ENCODE results near the gene ALPK1.

ALPK1 gene

DNA sequence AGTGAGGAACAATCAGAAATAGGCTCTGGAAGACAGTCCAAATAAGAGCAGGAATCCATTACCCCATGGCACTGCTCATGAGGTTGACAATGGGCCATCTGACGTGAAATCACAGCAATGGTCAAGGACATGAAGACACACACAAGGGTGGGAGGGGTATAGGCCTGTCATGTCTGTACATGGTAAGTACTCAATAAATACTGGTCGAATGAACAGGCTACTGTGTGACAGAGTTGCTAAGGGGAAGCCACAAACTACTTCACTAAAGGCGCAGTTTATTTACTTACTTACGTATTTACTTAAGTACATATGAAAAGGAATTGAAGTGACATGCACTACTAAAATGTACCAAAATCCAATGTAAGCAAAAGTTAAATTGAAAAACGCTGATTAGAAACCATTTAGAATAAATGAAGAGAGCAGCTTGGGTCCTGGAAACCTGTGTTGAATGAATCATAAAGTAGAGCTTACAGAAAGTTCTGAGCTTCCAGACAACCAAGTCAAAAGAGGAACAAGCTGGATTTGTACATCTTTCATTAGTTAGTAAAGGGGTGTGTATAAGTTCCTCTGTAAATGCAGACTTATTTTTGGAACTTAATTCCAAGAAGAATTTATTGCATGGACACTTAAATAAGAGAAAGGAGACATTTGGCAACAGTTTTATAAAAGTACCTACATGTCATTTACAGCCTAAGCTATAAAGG, 32.7 kb downstream of the ALPK1 start:
- no peak for DNase-seq

DNA sequence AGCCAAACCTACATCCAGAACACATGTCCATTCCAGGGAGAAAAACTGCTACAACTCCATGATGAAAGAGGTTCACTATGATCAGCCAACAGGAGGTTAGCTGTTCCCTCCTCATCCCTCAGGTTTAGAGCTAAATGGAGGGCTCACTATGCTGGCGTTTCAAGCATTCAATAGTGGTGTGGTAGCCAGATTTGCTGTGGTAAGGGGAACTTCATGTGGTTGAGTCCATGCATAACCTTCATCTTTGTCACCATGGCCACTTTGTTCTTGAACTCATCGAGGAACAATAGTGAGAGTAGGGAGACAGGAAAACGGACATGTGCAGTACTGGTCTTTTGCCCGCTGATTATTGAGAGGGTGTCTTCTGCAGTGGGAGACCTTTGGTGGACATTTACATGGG, 33.8 kb downstream of the ALPK1 start:
- DNase-seq = no peak

DNA sequence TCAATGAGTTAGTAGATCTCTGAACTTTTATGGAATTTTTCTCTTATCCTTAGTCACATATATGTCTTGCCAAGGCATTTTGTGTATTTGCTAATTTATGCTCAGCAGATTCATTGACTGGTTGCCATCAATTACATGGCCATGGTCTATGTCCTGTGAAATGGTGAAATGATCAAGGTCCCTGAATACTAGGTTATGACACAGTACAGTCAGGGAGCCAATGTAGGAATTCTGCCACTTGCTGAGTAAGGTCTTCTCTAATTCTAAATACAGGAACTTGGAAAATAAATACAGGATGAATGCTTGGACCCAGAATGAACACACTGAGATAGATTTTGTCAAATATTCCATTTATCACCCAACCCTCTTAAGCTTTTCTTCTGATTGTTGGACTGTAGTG, 35.2 kb downstream of the ALPK1 start:
- DNase-seq = no peak

DNA sequence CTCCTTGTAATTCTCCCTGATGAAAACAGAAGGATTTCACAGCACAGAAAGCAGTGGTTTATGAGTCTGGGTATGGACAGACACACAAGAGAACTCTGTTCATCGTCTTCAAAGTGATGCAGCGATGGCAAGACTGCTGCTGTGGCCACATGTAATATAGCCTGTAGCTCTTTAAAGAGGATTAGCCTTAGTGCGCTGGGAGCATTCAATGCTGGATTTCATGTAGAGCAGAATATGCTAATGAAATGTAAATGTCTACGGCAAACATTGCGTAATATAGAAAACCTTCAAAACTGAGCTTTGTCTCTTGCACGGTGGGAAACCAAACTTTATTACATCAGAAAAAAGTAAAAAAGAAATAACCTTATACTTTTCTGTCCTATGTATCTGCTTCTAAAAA, 42.9 kb downstream of the ALPK1 start:
- no peak for DNase-seq

DNA sequence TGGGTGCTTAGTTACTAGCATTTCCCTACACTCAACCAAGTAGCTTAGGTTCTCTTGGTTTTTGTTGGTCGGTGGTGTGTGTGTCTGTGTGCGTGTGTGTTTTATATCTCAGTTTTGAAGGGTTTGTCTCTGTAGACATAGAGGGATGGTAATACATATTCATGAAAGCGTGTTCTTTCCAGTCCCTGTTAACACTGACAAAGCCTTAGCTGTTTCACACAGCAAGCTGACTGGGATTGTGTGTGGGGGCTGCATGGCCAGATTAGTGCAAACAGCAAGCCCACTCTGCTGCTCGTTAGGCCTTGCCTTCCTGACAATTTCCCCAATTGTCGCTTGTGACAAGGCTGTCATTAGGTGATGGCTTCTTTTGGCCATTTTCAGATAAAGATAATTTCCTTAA, 43.9 kb downstream of the ALPK1 start:
- DNase-seq = no peak

DNA sequence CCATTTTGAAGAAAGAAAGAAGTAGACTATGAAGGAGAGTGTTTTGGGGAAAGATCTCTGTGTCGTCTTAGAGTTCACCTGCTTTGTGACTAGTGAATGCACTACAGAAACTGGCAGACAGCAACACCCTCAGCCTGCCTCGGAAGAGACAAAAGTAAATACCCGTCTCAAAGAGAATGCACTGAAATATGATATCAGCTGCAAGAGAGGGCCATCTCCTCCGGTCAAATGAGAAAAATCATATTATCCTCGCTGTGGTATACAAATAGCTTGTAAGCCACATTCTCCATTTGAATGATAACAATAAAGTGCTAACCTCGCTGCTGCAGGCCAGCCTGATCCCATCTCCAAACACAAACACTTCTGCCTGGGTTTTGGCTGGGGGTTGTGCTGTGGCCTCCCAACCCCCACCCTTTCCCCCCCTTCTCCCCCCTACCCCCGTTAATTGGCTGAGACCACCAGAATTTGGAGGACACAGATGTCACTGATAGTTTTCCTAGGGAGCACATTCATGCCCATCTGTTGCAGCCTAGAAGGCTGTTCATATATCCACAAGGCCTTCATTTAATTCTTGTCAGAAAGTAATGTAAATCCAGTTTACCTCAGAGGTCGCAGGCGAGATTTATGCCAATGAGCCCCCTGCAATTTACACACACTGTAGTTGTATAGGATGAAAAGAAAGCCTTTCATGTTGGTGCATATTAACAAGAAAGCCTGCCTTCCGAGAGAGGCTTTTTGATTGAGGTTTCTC, 46.3 kb downstream of the ALPK1 start:
- DNase-seq = no peak

DNA sequence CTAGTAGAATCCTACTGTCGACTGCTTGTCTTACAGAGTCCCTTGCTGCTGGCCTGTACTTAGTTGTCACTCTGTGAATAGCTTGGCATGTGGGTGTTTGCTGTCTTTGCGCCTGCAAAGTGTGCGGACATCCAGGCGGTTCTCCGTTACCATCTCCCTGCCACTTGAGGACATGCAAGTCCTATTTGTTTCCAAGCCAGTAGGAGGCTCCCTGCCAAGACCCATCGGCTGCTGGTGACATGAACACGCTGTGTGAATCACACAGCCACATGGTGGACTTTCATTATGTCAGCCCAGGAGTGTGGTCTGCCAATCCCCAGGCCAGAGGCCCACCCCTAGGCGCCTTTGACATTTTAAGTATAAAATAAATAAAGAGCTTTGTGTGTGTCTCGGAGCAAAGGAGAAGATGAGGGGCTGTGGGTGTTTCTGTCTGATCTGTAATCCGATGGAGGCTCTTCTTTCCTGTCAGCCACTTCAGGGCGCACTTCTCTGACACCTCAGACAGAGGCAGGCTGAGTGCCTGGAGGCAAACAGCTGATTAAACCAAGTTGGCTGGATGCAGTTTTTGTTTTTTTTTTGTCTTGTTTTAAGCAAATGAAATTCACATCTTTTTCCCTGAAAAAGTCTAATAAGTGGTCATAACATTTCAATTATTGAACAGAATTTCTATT, 51.5 kb downstream of the ALPK1 start:
- no peak for DNase-seq

DNA sequence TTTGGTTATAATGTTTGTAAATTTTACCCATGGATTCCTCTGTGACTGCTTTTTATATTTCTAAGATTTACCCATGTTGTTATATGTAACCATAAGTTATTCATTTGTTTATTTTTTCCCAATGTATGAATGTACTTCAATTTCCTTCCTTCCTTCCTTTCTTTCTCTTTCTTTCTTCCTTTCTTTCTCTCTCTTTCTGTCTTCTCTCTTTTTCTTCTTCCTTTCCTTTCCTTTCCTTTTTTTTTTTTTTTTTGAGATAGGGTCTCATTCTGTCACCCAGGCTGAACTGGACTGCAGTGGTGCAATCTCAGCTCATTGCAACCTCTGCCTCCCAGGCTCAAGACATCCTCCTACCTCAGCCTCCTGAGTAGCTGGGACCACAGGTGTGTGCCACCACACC, 55.6 kb downstream of the ALPK1 start:
- DNase-seq = no peak

DNA sequence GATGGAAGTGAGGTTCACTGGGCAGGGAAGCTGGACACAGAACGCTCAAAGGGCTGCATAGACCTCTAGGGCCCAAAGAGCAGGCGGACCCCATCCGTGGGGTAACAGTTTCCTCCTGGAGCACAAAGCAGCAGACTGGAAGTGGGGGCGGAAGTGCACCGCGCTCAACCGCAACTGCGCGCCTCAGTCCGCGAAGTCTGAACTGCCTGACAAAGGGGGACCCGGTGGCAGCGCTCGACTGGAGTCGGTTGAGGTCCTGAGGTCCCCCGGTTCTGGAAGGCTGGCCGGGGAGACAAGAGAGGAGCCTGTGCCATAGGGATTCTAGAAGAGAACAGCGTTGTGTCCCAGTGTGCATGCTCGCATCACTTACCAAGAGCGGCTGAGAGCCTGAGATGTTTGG, 58.5 kb downstream of the ALPK1 start:
- no peak for DNase-seq

DNA sequence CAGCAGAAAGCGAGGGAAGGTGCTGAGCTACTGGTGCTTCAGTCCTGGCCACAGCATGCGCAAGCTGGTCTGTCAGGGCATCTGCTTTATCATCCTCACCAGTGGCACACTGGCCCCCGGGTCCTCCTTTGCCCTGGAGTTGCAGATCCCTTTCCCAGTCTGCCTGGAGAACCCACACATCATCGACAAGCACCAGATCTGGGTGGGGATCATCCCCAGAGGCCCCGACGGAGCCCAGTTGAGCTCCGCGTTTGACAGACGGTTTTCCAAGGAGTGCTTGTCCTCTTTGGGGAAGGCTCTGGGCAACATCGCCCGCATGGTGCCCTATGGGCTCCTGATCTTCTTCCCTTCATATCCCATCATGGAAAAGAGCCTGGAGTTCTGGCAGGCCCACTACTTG, 60.3 kb downstream of the ALPK1 start:
- DNase-seq = no peak

DNA sequence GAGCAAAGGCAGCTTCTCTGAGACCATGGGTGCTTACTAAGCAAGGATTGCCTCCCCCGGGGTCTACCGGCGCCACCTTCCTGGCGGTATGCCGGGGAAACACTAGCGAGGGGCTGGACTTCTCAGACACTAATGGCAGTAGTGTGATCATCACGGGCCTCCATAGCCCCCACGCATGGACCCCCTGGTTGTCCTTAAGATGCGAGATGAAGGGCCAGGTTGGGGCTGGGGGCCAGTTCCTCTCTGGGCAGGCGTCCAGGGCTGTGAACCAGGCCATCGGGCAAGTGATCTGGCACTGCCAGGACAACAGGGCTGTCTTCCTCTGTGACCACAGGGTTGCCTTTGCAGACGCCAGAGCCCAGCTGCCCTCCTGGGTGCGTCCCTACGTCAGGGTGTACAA, 60.7 kb downstream of the ALPK1 start:
- DNase-seq = no peak

DNA sequence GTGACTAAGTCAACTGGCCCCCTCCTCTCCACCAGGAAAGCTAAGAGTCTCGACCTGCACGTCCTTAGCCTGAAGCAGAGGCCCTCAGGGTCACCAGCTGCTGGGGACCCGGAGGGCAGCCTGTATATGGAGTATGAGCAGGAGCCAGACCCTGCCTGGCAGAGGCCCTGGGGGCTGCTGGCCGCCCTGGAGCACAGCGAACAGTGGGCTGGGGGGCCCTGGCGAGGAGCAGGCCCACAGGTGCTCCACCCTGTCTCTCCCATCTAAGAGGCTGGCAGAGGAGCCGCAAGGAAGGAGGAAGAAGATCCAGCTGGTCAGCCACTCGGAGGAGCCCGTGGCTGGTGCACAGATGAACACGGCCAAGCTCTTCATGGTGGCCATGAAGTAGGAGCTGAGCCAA, 61.2 kb downstream of the ALPK1 start:
- DNase-seq = no peak

DNA sequence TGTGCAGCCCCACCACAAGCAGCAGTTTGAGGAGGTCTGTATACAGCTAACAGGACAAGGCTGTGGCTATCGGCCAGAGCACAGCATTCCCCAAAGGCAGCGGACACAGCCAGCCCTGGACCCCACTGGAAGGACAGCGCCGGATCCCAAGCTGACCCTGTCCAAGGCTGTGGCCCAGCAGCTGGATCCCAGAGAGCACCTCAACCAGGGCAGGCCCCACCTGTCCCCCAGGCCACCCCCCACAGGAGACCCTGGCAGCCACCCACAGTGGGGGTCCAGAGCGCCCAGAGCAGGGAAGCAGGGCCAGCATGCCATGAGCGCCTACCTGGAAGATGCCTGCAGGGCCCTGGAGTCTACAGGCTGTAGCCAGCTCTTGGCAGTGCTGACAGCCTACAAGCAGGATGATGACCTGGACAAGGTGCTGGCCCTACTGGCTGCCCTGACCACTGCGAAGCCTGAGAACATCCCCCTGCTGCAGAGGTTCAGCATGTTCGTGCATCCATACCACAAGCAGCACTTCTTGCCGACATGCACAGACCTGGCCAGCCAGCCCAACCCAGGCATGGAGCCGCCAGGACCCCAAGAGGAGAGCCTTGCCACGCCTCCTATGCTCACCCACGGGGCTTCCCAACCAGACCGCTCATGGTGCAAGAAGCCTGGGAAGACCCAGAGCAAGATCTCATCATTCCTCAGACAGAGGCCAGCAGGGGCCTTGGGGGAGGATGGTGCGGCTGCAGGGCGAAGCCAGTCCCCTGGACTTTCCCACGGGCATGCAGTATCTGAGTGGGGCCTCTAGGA, 62.0 kb downstream of the ALPK1 start:
- no peak for DNase-seq

DNA sequence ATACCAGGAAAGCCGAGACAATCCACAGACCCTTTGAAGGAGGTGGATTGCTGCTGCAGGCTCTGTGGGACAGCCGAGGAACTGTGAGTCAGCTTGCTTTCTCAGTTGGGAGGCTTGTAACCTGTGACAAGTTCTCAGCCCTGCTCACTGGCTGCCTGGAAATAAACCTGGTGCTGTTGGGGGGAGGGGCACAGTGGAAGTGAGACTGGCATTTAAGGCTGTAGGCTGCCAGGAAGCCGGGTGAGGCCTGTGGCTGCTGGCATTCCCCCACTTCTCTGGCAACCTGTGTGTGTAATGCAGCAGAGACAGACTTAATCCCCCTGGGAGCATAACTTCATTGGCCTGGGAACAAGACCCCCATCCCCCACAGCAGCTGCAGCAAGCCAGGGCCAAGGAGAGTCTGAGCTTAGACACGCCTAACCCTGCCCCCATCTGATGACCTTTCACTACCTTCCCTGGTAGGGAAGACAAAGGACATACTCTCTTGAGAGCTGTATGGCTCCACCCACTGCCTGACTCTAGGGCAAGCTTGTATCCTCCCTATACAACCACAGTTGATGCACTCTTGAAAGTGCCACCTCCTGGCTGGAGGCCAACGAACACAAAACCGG, 64.1 kb downstream of the ALPK1 start:
- DNase-seq = no peak

DNA sequence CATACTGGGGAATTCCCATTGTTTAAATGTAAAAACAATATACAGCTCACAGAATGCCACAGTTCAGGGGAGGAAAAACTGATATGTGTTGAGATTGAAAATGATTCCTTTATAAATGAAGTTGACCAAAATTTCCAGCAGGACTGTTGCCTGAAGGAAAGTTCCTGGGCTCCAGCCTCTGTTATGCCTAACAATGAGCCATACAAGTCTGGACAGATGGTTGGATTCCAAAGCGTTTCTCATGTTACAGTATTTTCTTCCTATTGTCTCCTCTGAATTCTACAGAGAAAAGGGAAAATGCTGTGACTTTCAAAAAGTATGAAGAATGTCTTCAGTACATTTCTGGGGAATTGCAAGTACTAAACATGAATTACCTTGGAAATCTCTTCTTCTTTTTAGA, 73.3 kb downstream of the ALPK1 start:
- DNase-seq = no peak

DNA sequence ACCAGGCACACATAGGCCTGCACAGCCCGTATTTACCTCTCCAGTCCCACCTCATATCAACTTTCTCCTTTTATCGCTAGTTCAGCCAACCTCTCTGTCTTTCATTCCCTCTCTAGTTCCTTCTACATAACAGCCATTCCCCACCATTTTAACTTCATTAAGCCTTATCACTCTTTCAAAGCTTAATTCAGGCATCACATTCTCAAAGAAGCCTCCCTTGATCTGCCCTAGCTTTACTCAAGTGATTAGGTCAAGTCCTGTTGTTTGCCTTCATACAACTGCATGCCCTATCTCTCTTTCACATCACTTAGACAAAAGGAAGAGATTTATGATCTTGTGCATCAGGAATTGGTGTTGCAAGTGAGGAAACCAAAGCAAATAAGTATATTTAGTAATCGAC, 74.2 kb downstream of the ALPK1 start:
- no peak for DNase-seq

DNA sequence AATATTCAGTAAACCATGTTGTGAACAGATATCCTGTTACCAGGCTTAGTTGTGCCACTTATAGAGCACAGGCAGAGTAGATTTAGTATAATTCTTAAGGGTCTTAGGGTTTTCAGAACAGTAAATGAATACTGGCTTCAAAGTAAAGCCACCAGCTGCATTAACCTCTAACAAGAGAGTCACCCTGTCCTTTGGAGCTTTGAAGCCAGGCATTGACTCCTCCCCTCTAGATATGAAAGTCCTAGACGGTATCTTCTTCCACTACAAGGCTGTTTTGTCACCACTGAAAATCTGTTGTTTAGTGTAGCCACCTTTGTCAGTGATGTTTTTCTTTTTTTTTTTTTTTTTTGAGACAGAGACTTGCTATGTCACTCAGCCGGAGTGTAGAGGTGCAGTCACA, 77.7 kb downstream of the ALPK1 start:
- no peak for DNase-seq

DNA sequence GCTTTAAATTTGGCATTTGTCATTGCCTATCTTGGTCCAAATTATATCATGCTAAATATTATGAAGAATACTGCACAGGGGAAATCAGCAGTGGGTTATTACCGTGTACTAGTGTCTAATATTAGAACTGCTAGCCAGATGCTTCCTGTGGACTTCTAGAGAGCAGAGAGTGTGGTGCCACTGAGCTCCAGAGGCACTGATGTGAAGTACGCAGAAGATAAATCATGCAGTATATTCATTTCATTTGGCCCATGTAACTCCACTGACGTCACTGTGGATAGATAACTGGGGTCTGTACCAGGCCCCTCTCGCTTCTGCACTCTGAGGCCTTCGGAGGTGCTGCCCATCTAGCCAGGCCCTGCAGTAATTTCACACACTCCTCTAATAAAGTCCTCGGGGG, 80.0 kb downstream of the ALPK1 start:
- DNase-seq = no peak

DNA sequence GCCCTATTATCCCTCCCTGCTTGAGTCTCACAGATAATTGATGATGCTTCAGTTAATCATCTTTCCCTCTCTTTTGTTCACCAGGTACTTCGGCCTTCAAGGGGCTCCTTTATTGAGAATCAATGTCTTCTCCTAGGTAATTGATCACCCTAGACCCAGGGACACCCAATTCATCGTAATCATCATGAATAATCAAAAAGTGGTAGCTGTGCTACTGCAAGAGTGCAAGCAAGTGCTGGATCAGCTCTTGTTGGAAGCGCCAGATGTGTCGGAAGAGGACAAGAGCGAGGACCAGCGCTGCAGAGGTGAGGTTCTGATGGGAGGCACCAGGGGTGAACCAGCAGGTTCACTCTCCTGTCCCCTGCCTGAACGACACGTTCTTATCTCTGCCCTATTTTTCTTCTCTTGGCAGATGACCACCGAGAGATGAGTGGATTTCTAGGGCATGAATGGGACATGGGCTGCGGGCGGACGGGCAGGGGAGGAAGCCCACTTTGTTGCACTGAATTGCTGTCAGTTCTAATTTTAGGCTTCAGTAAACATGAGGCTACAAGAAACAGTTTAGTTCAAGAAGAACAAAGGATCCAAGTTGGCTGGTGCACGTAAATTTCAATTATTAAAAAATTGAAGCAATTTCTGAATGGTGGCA, 80.5 kb downstream of the ALPK1 start:
- DNase-seq = no peak

DNA sequence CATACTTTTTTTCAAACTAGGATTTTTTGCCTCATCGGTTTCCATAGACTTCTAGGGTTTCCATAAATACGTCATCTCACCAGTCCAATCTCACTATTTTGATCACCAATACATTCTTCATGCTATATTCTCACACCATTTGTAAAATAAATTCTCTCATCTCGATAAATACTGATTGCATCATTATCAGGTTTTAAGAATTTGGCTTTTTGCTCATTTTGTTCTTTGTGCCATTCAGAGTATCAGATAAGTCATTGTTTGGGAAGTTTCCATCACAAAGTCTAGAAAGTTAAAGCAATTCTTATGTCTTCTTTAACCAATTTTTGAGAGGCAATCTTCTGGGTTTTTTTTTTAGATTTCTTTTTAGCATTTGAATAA, 81.1 kb downstream of the ALPK1 start:
- no peak for DNase-seq

DNA sequence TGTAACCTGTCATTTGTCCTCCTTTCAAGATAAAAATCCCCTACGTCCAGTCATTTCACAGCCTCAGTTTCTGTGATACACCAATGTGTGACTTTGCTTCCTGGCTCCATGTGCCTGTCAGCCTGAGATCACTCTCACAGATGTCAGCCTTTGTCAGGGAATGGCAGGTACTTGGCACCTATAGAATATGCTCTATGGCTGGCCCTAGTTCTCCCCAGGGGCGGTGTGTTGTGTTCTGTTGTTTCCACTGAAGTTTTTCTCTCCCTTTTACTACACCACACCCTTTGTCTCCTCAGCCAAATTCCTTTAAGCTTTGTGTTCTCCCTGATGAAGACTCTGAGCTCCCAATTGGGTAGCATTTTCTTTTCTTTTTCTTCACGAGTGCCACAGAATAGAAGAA, 81.7 kb downstream of the ALPK1 start:
- no peak for DNase-seq

DNA sequence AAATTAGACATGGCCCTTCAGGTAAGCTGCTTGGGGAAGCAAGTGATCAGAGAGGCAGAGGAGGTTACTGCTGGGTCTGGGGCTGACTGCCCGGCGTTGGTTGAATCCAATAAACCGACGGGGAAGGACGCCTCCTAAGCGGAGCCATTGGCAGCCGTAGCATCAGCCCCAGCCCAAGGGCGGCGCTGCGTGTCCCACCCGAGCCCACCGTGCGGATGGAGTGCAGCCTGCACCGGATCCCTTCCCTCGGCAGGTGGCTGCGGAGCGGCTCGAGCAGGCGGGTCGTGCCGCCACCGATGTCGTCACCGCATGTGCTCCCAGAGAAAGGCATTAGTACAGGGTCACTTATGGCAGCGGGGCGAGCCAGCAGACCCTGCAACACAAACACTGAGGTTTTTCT, 82.1 kb downstream of the ALPK1 start:
- DNase-seq = no peak
